Measurements from ENCODE around the gene KLHL29.

DNA sequence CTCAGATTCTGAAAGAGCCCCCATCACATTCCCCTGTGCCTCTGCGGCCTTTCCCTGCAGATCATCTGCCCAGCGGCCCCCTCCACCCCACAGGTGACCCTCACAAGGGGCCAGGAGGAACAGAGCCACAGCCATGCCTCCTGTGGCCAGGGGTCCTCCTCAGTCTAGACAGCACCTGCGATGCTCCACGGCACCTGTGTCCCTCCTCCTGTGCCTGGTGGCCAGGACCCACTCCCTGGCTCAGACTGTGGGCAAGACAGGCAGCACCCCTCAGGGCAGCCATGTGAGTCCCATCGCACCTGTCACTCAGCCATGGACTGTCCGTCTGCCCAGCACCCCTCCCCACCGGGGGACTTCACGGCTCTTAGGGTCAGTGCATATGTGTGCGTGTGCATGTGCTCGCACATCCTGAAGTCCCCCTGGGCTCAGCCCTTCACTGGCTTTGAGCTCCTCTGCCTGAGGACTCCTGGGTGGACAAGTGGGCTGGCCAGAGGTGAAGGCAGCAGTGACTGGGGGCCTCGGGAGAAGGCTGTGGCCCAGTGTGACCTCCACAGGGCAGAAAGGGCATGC is 304.2 kb downstream of the KLHL29 start:
- TF ChIP-seq CTCF (IDR thresholded peaks at IDR 0.05), result no peak
- TF ChIP-seq POLR2A (IDR thresholded peaks at IDR 0.05), result no peak

Measured in thyroid gland (tissue), 4 donors.